ENCODE measurements around the gene FAM83G.
"Not testable (repeated sequence)": the region's sequence is repeated elsewhere in the genome, so short reads cannot be mapped to it uniquely, and the experiment has no call there.

Gene FAM83G

DNA sequence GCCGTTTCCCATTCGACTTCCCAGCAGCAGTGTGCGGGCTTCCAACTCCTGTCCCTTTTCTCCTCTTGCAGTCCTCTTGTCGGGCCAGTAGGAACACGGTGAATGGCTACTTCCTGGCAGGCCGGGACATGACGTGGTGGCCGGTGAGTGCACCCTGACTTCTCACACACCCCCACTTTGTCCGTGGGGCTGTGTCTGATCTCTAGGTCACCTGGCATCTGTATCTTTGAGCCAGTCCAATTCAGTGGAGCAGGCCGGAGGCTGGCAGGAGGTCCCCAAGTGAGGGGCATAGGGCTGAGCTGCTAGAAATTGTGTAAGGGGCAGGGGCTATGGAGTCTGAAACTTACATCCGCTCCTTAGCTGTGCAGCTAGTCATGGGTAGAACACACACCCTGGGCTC is 46.0 kb downstream of the FAM83G start:
- H3K4me3 ChIP-seq (ENCODE audit: low read depth, low read length), result no peak overlapping the region
- DNase-seq (ENCODE audit: low read depth), result no peak
- TF ChIP-seq CTCF (IDR thresholded peaks at IDR 0.05; ENCODE audit: control insufficient read depth, extremely low read depth, insufficient read depth), result no peak

DNA sequence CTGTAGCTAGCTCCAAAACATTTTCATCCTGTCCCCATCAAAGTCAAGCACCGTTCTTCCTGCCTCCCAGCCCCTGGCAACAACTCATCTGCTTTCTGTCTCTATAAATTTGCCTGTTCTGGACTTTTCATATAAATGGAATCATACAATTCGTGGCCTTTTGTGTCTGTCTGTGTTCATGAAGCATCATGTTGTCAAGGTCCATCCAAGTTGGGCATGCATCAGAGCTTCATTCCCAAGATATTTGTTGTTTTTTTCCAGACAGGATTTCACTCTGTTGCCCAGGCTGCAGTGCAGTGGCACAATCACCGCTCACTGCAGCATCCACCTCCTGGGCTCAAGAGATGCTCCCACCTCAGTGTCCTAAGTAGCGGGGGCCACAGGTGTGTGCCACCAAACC is 46.7 kb downstream of the FAM83G start:
- no peak for TF ChIP-seq CTCF (IDR thresholded peaks at IDR 0.05; ENCODE audit: control insufficient read depth, extremely low read depth, insufficient read depth)
- no peak for DNase-seq (ENCODE audit: low read depth)
- no peak overlapping the region for H3K4me3 ChIP-seq (ENCODE audit: low read depth, low read length)

DNA sequence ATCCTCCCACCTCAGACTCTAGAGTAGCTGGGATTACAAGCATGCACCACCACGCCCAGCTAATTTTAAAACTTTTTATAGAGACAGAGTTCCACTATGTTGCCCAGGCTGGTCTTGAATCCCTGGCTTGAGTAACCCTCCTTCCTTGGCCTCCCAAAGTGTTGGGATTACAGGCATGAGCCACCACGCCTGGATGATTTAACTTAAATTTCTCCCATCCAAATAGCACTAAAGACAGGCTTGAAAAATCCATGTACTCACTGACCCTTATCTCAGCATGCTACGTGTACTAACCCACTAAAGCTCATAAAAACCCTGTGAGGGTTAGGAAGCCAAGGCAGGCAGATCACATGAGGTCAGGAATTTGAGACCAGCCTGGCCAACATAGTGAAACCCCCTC is 48.0 kb downstream of the FAM83G start:
- no peak for DNase-seq (ENCODE audit: low read depth)
- H3K4me3 ChIP-seq (ENCODE audit: low read depth, low read length), result no peak overlapping the region
- no peak for TF ChIP-seq CTCF (IDR thresholded peaks at IDR 0.05; ENCODE audit: control insufficient read depth, extremely low read depth, insufficient read depth)

GRCh38 chr17:18956021-18956420 is 48.5 kb downstream of the FAM83G start:
- not testable (repeated sequence) for DNase-seq (ENCODE audit: low read depth); H3K4me3 ChIP-seq (ENCODE audit: low read depth, low read length)

- no peak for TF ChIP-seq CTCF (IDR thresholded peaks at IDR 0.05; ENCODE audit: control insufficient read depth, extremely low read depth, insufficient read depth)
- no peak overlapping the region for H3K4me3 ChIP-seq (ENCODE audit: low read depth, low read length)
- no peak for DNase-seq (ENCODE audit: low read depth)
These were observed 49.6 kb downstream of the FAM83G start for GRCh38 chr17:18955009-18955408.

- DNase-seq (ENCODE audit: low read depth), result no peak
- no peak overlapping the region for H3K4me3 ChIP-seq (ENCODE audit: low read depth, low read length)
- no peak for TF ChIP-seq CTCF (IDR thresholded peaks at IDR 0.05; ENCODE audit: control insufficient read depth, extremely low read depth, insufficient read depth)
These were observed 50.2 kb downstream of the FAM83G start for GRCh38 chr17:18954321-18954720.

- no peak for DNase-seq (ENCODE audit: low read depth)
- TF ChIP-seq CTCF (IDR thresholded peaks at IDR 0.05; ENCODE audit: control insufficient read depth, extremely low read depth, insufficient read depth), result no peak
- no peak overlapping the region for H3K4me3 ChIP-seq (ENCODE audit: low read depth, low read length)
These were observed 51.3 kb downstream of the FAM83G start for GRCh38 chr17:18953231-18953728.

All from LNCaP clone FGC (cell line).